HCT116 (cell line): ENCODE data around the gene MFSD6. TPM values are rescaled to one million over a fixed set of nuclear protein-coding genes. Genes with fewer than 3 reads are reported as not detected.

ENCODE experiments used
- ATAC-seq: fragments of 200-7000 bp; cut with Tn5 transposase; 2 replicates; pipeline ENCODE4 v1.9.1; 2020; ENCODE audit warnings: mild to moderate bottlenecking, moderate library complexity
- BruUV-seq: library from RNA; stranded (reverse); fragments of 400-500 nt; replicated peaks from 2 replicates; lab custom pipeline; 2021; lab: Mats Ljungman, UMichigan
- CTCF ChIA-PET: fragments of 300-600 bp; sonication (Branson Sonifier 250); formaldehyde crosslinking; loops from one replicate; lab custom pipeline; 2021; ENCODE audit warnings: antibody characterized with exemption; lab: Charles Lee
- POLR2A ChIA-PET: fragments of 300-600, 350-600 bp; sonication (Branson Sonifier 250); formaldehyde crosslinking; loops from one replicate; lab custom pipeline; 2021; ENCODE audit warnings: antibody characterized with exemption; lab: Charles Lee
- RAD21 ChIA-PET, 2 experiments: fragments of 300-600 bp; sonication (Branson Sonifier 250); formaldehyde crosslinking; loops; one replicate each; lab custom pipeline; 2023; ENCODE audit warnings: low total read pairs in 2 of 2; ENCODE audit not compliant: uncharacterized antibody in 2 of 2, unreplicated experiment in 2 of 2, low non-redundant PET in 1 of 2; lab: Charles Lee
- DNase-seq: peaks from one replicate; pipeline ENCODE4 v3.0.0-alpha.2; 2010; ENCODE audit warnings: low read depth, low spot score
- H2AFZ ChIP-seq: fragments of 200-600 bp; shearing (Covaris generic), sonication (generic); 2 replicates; pipeline ENCODE4 v1.6.1; 2017; ENCODE audit warnings: low read depth, mixed run types, mixed read lengths, antibody characterized with exemption, low read length; ENCODE audit not compliant: poor library complexity, severe bottlenecking
- H3K27ac ChIP-seq: 2 replicates; pipeline ENCODE4 v1.5.1; 2012; ENCODE audit warnings: low read depth, low read length
- H3K27me3 ChIP-seq: fragments of 200-600 bp; sonication (generic); 2 replicates; pipeline ENCODE4 v1.6.1; 2016; ENCODE audit warnings: mixed run types, low read length, mixed read lengths; ENCODE audit not compliant: insufficient read depth
- H3K36me3 ChIP-seq, 2 experiments: fragments of 200-500 bp in 1 of 2; fragments of 200-600 bp in 1 of 2; sonication (Bioruptor generic) in 1 of 2; sonication (generic) in 1 of 2; 2 replicates each; pipeline versions ENCODE4 v1.5.1 to v1.6.1; 2014 to 2016; ENCODE audit warnings: low read length in 2 of 2, inconsistent platforms in 1 of 2, mixed read lengths in 1 of 2, mixed run types in 1 of 2; ENCODE audit not compliant: insufficient read depth in 2 of 2, control insufficient read depth in 1 of 2
- H3K4me1 ChIP-seq, 2 experiments: fragments of 200-600 bp in 1 of 2; sonication (generic) in 1 of 2; 2 replicates each; pipeline versions ENCODE4 v1.5.1 to v1.6.1; 2012 to 2017; ENCODE audit warnings: low read length in 2 of 2, inconsistent platforms in 1 of 2, mild to moderate bottlenecking in 1 of 2, mixed read lengths in 1 of 2, mixed run types in 1 of 2, moderate library complexity in 1 of 2; ENCODE audit not compliant: insufficient read depth in 2 of 2, control insufficient read depth in 1 of 2
- H3K4me2 ChIP-seq: fragments of 200-600 bp; sonication (generic); 2 replicates; pipeline ENCODE4 v1.6.1; 2017; ENCODE audit warnings: mixed run types, low read length, mixed read lengths
- H3K4me3 ChIP-seq, 2 experiments: fragments of 200-600 bp in 1 of 2; sonication (generic) in 1 of 2; replicated peaks in 1 of 2; 2 replicates each; pipeline ENCODE4 v1.5.1; 2011 to 2016; ENCODE audit warnings: low read length in 2 of 2, control low read depth in 1 of 2, low read depth in 1 of 2, mild to moderate bottlenecking in 1 of 2, mixed read lengths in 1 of 2, mixed run types in 1 of 2
- H3K79me2 ChIP-seq: fragments of 200-600 bp; sonication (generic); 2 replicates; pipeline ENCODE4 v1.6.1; 2017; ENCODE audit warnings: mild to moderate bottlenecking, mixed run types, low read length, moderate library complexity, mixed read lengths; ENCODE audit not compliant: insufficient read depth
- H3K9ac ChIP-seq: fragments of 200-600 bp; sonication (generic); 2 replicates; pipeline ENCODE4 v1.6.1; 2016; ENCODE audit warnings: low read length, mixed read lengths
- H3K9me2 ChIP-seq: fragments of 200-600 bp; sonication (generic), shearing (Covaris generic); 2 replicates; pipeline ENCODE4 v1.6.1; 2017; ENCODE audit warnings: mixed run types, mild to moderate bottlenecking, moderate library complexity; ENCODE audit not compliant: insufficient read depth
- H3K9me3 ChIP-seq, 2 experiments: fragments of 200-500 bp in 1 of 2; fragments of 200-600 bp in 1 of 2; sonication (Bioruptor generic) in 1 of 2; sonication (generic) in 1 of 2; 2 replicates each; pipeline ENCODE4 v1.6.1; 2014 to 2017; ENCODE audit warnings: low read length in 2 of 2, mixed read lengths in 2 of 2, inconsistent platforms in 1 of 2, low read depth in 1 of 2, mild to moderate bottlenecking in 1 of 2, mixed run types in 1 of 2, moderate library complexity in 1 of 2; ENCODE audit not compliant: control insufficient read depth in 1 of 2, insufficient read depth in 1 of 2
- H4K20me1 ChIP-seq: fragments of 200-600 bp; sonication (generic), shearing (Covaris generic); 2 replicates; pipeline ENCODE4 v1.6.1; 2017; ENCODE audit warnings: mixed run types, mild to moderate bottlenecking, moderate library complexity; ENCODE audit not compliant: insufficient read depth
- CBX3 ChIP-seq: IDR thresholded peaks from 2 replicates; pipeline ENCODE4 v1.6.1; 2012; ENCODE audit warnings: low read depth
- CTCF ChIP-seq, 3 experiments: fragments of 200-600 bp in 1 of 3; sonication (generic) in 1 of 3; IDR thresholded peaks in 2 of 3; conservative IDR thresholded peaks in 1 of 3; 2 replicates each; pipeline ENCODE4 v1.5.1; 2012 to 2017; ENCODE audit warnings: low read depth in 2 of 3, low read length in 2 of 3, antibody characterized with exemption in 1 of 3, borderline replicate concordance in 1 of 3, control low read depth in 1 of 3, mild to moderate bottlenecking in 1 of 3, mixed read lengths in 1 of 3, mixed run types in 1 of 3, moderate library complexity in 1 of 3; ENCODE audit not compliant: insufficient read depth in 1 of 3
- EGR1 ChIP-seq: IDR thresholded peaks from 2 replicates; pipeline ENCODE4 v1.6.1; 2012; ENCODE audit warnings: low read depth
- ELF1 ChIP-seq: IDR thresholded peaks from 2 replicates; pipeline ENCODE4 v1.6.1; 2012; ENCODE audit warnings: low read depth, borderline replicate concordance
- EZH2 ChIP-seq: fragments of 200-600 bp; sonication (generic); IDR thresholded peaks from 2 replicates; pipeline ENCODE4 v1.6.1; 2017; ENCODE audit warnings: antibody characterized with exemption, mixed run types
- FOSL1 ChIP-seq: IDR thresholded peaks from 2 replicates; pipeline ENCODE4 v1.6.1; 2012; ENCODE audit warnings: low read depth
- JUND ChIP-seq: IDR thresholded peaks from 2 replicates; pipeline ENCODE4 v1.6.1; 2012
- MAX ChIP-seq: IDR thresholded peaks from 2 replicates; pipeline ENCODE4 v1.6.1; 2012
- POLR2A ChIP-seq: IDR thresholded peaks from 2 replicates; pipeline ENCODE4 v1.7.0; 2011; ENCODE audit warnings: borderline replicate concordance; ENCODE audit not compliant: insufficient read depth, insufficient read length; ENCODE audit errors: extremely low read depth
- RAD21 ChIP-seq: IDR thresholded peaks from 2 replicates; pipeline ENCODE4 v1.6.1; 2012; ENCODE audit warnings: low read depth, mild to moderate bottlenecking
- TCF7L2 ChIP-seq: IDR thresholded peaks from 2 replicates; pipeline ENCODE4 v1.7.0; 2011; ENCODE audit warnings: borderline replicate concordance, inconsistent platforms; ENCODE audit not compliant: insufficient read depth, insufficient read length; ENCODE audit errors: extremely low read depth
- YY1 ChIP-seq: IDR thresholded peaks from 2 replicates; pipeline ENCODE4 v1.6.1; 2011; ENCODE audit warnings: low read length, low read depth, moderate library complexity, mild to moderate bottlenecking; ENCODE audit not compliant: insufficient replicate concordance; ENCODE audit errors: extremely low read depth
- ZBTB33 ChIP-seq: IDR thresholded peaks from 2 replicates; pipeline ENCODE4 v1.6.1; 2011; ENCODE audit warnings: mild to moderate bottlenecking, low read length, moderate library complexity; ENCODE audit not compliant: insufficient replicate concordance; ENCODE audit errors: extremely low read depth
- ZNF274 ChIP-seq: fragments of 200-500 bp; sonication (Bioruptor generic); IDR thresholded peaks from 2 replicates; pipeline ENCODE4 v1.6.1; 2014; ENCODE audit warnings: mild to moderate bottlenecking, low read depth, low read length, inconsistent platforms
- intact Hi-C: fragments of 100-400 bp; cut with micrococcal nuclease; formaldehyde crosslinking; loops from 2 replicates; pipeline ENCODE4 v1.10.0; 2022
- total RNA-seq: library from RNA; stranded (reverse); gene quantifications from one replicate; pipeline ENCODE4 v1.2.1, GENCODE V29; 2021; ENCODE audit not compliant: unreplicated experiment

The MFSD6 gene
- total RNA-seq, 1 experiment from 2014 or later, result 18.6 TPM

- no peak overlapping the region for H3K27ac ChIP-seq
- CTCF ChIA-PET, result no interaction called here
Measured at GRCh38 chr2:190409616-190410015, 1.5 kb downstream of the MFSD6 start.

More at GRCh38 chr2:190409616-190410015, 1.5 kb downstream of the MFSD6 start:
- peak overlapping the region; percentile 71 for H3K4me2 ChIP-seq
- intact Hi-C loops, result no loop called here
- H3K9me3 ChIP-seq, result no peaks in the 10 kb centered on the region
- ChIA-PET RAD21 (no interaction called here), POLR2A (no interaction called here)
- H3K4me1 ChIP-seq, result peaks cover 3 to 22% of the 10 kb centered on the region in 2 experiments; a peak in 3 of 4 replicates
- no peaks in the 10 kb centered on the region for H3K27me3 ChIP-seq
- H3K79me2 ChIP-seq, result no peaks in the 10 kb centered on the region
- H3K36me3 ChIP-seq, result no peaks in the 10 kb centered on the region
- DNase-seq, result no peak
- peak overlapping the region in 1 of 2 experiments; percentile 70; a peak in 1 of 4 replicates for H3K4me3 ChIP-seq
- no peak overlapping the region for H2AFZ ChIP-seq
- BruUV-seq, result no TSS peak
- no peak overlapping the region; the same call in 1 of the 2 replicates for H3K9ac ChIP-seq
- H4K20me1 ChIP-seq, result no peaks in the 10 kb centered on the region
- H3K9me2 ChIP-seq, result no peaks in the 10 kb centered on the region
- no peak for ATAC-seq
- TF ChIP-seq ZNF274, result no peak
- TF ChIP-seq RAD21, result no peak
- no peak for TF ChIP-seq CBX3
- no peak for TF ChIP-seq TCF7L2
- TF ChIP-seq YY1, result no peak
- TF ChIP-seq MAX, result no peak
- TF ChIP-seq EZH2, result no peak
- TF ChIP-seq FOSL1, result no peak
- TF ChIP-seq ZBTB33, result no peak
- TF ChIP-seq EGR1, result no peak
- no peak for TF ChIP-seq CTCF (IDR thresholded peaks at IDR 0.05 in 2 of 3, conservative IDR thresholded peaks at IDR 0.05 in 1 of 3; ENCODE audit: borderline replicate concordance in 1 of 3, insufficient read depth in 1 of 3, low read depth in 2 of 3, low read length in 2 of 3)
- no peak for TF ChIP-seq JUND
- TF ChIP-seq POLR2A, result no peak
- no peak for TF ChIP-seq ELF1
- TF ChIP-seq, all 23 proteins: peak for 0
